Neural crest cell (in vitro differentiated cells): Measurements from ENCODE around the gene RBFA. TPM values are rescaled to one million over a fixed set of nuclear protein-coding genes. Genes with fewer than 3 reads are reported as not detected.

Experiments
- DNase-seq: peaks from one replicate; pipeline ENCODE4 v3.0.0; 2021; ENCODE audit warnings: low read depth, mixed read lengths, low spot score
- H3K27ac Mint-ChIP-seq: one replicate; pipeline ENCODE4 v1.8.0; 2021; ENCODE audit warnings: mild to moderate bottlenecking, mixed read lengths; ENCODE audit not compliant: unreplicated experiment
- H3K27me3 Mint-ChIP-seq: 2 replicates; pipeline ENCODE4 v1.8.0; 2021; ENCODE audit warnings: low read depth, mild to moderate bottlenecking, mixed read lengths
- H3K36me3 Mint-ChIP-seq: 2 replicates; pipeline ENCODE4 v1.8.0; 2021; ENCODE audit warnings: low read depth, mild to moderate bottlenecking, mixed read lengths
- H3K4me1 Mint-ChIP-seq: 2 replicates; pipeline ENCODE4 v1.8.0; 2021; ENCODE audit warnings: mixed read lengths
- H3K4me3 Mint-ChIP-seq: one replicate; pipeline ENCODE4 v1.8.0; 2021; ENCODE audit warnings: mild to moderate bottlenecking, mixed read lengths
- H3K9me3 Mint-ChIP-seq: 2 replicates; pipeline ENCODE4 v1.8.0; 2021; ENCODE audit warnings: mixed read lengths
- CTCF ChIP-seq: fragments of 200-600 bp; sonication (generic); conservative IDR thresholded peaks from 2 replicates; pipeline ENCODE4 v1.5.0; 2021; ENCODE audit warnings: antibody characterized with exemption, mild to moderate bottlenecking
- total RNA-seq: library from RNA; stranded (reverse); gene quantifications from 2 replicates; pipeline ENCODE4 v1.2.1, GENCODE V29; 2021

Gene RBFA
- total RNA-seq, 1 donor from 2014 or later: 47.0 TPM

GRCh38 chr18:80067897-80068296 lies 33.7 kb downstream of the RBFA start:
- TF ChIP-seq CTCF: no peak
- Mint-ChIP-seq H3K27ac (no peak overlapping the region), H3K4me3 (no peak overlapping the region), H3K36me3 (peaks cover 5% of the 10 kb centered on the region), H3K27me3 (no peaks in the 10 kb centered on the region), H3K9me3 (no peaks in the 10 kb centered on the region), H3K4me1 (no peaks in the 10 kb centered on the region)
- DNase-seq: no peak

GRCh38 chr18:80068571-80069272 lies 34.5 kb downstream of the RBFA start:
- DNase-seq: no peak
- Mint-ChIP-seq H3K27ac (no peak overlapping the region), H3K4me1 (no peaks in the 10 kb centered on the region), H3K9me3 (no peaks in the 10 kb centered on the region), H3K27me3 (no peaks in the 10 kb centered on the region), H3K36me3 (peaks cover 2% of the 10 kb centered on the region), H3K4me3 (no peak overlapping the region)
- no peak for TF ChIP-seq CTCF

DNA sequence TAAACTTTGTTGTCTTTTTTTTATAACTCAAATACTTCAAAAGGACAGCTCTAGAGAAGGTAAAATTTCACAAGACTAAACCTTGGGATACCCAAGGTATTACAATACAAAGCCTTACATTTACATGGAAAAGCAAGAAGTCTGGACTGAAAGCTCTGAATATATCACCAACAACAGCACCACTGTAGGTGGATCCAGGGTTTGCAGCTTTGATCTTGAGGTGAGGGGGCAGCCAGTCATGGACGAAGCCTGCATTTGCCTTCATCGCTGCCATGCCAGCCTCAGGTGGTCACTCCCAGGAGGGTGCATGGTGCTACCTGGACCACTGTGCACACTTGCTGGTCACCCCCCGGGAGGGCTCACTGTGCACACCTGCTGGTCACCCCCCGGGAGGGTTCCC lies 36.6 kb downstream of the RBFA start:
- no peak for DNase-seq
- Mint-ChIP-seq H3K4me1 (no peaks in the 10 kb centered on the region), H3K36me3 (peaks cover 6% of the 10 kb centered on the region), H3K27ac (no peak overlapping the region), H3K4me3 (no peak overlapping the region), H3K9me3 (peaks cover 3% of the 10 kb centered on the region), H3K27me3 (no peaks in the 10 kb centered on the region)
- no peak for TF ChIP-seq CTCF

- Mint-ChIP-seq H3K36me3 (peaks cover 6% of the 10 kb centered on the region), H3K4me1 (no peaks in the 10 kb centered on the region), H3K27ac (no peak overlapping the region), H3K27me3 (no peaks in the 10 kb centered on the region), H3K4me3 (no peak overlapping the region), H3K9me3 (peaks cover 3% of the 10 kb centered on the region)
- no peak for DNase-seq
- TF ChIP-seq CTCF: no peak
These were observed 39.9 kb downstream of the RBFA start for GRCh38 chr18:80074183-80074582.

DNA sequence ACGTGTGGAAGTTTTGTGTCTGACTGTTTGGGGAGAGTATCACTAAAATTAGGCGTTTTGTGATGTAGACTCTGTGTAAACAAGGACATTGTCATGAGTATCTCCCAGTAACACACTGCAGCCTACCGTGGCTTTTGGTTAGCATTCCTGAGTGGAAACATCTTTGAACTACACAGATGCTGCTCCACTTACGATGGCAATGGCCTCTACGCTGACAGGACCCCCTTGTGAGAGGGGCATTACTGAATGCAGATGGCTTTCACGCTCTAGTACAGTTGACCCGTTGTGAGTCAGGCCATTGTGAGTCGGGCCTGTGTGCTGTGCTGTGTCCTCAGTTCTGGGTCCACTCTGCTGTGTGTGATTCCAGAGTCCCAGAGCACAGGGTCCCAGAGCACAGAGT lies 40.5 kb downstream of the RBFA start:
- H3K36me3 Mint-ChIP-seq: peaks cover 6% of the 10 kb centered on the region
- H3K27ac Mint-ChIP-seq: no peak overlapping the region
- no peak for TF ChIP-seq CTCF
- no peaks in the 10 kb centered on the region for H3K4me1 Mint-ChIP-seq
- DNase-seq: no peak
- H3K27me3 Mint-ChIP-seq: no peaks in the 10 kb centered on the region
- no peak overlapping the region for H3K4me3 Mint-ChIP-seq
- peaks cover 3% of the 10 kb centered on the region for H3K9me3 Mint-ChIP-seq
